ENCODE results near the gene SLC51B.

GRCh38 chr15:65049418-65049840 lies 4.2 kb downstream of the SLC51B start:
- TF ChIP-seq POLR2AphosphoS5 (IDR thresholded peaks at IDR 0.05; ENCODE audit: low read depth, low read length) (no peak), SIN3A (IDR thresholded peaks at IDR 0.05; ENCODE audit: borderline replicate concordance, insufficient read depth, low read length) (no peak), REST (IDR thresholded peaks at IDR 0.05; ENCODE audit: insufficient read depth in 1 of 2, low read depth in 2 of 2, low read length in 2 of 2) (no peak), FOXP2 (optimal IDR thresholded peaks at IDR 0.05; ENCODE audit: borderline replicate concordance, extremely low read depth, extremely low read length, insufficient read depth) (no peak)
